HG03439 (cell line): ENCODE measurements around the gene DDX50.
A peak's percentile ranks its signal among the peaks of the same experiment; 100 is the strongest.
"Not testable (repeated sequence)": the region's sequence is repeated elsewhere in the genome, so short reads cannot be mapped to it uniquely, and the experiment has no call there.

Experiments used
- ATAC-seq: cut with Tn5 transposase; IDR thresholded peaks from one replicate; pipeline ENCODE4 v1.9.1; 2021; ENCODE audit warnings: mild to moderate bottlenecking, moderate library complexity; ENCODE audit not compliant: unreplicated experiment

The DDX50 gene

GRCh38 chr10:68899186-68899745 is 1.8 kb upstream of the DDX50 start:
- no peak for ATAC-seq

- ATAC-seq = no peak
Observed at GRCh38 chr10:68900427-68901104, 549 bp upstream of the DDX50 start.

GRCh38 chr10:68902382-68902781 is 1.3 kb downstream of the DDX50 start:
- ATAC-seq = no peak

GRCh38 chr10:68924593-68924992 is 23.5 kb downstream of the DDX50 start:
- no peak for ATAC-seq

GRCh38 chr10:68925489-68925888 is 24.4 kb downstream of the DDX50 start:
- no peak for ATAC-seq

- not testable (repeated sequence) for ATAC-seq
Observed at GRCh38 chr10:68929157-68929556, 28.0 kb downstream of the DDX50 start.

GRCh38 chr10:68929888-68930287 is 28.8 kb downstream of the DDX50 start:
- ATAC-seq = not testable (repeated sequence)

- ATAC-seq = not testable (repeated sequence)
Observed at GRCh38 chr10:68932860-68933259, 31.7 kb downstream of the DDX50 start.

- no peak for ATAC-seq
Observed at GRCh38 chr10:68934994-68935393, 33.9 kb downstream of the DDX50 start.

- no peak for ATAC-seq
Observed at GRCh38 chr10:68938117-68938516, 37.0 kb downstream of the DDX50 start.

GRCh38 chr10:68938884-68939283 is 37.8 kb downstream of the DDX50 start:
- ATAC-seq = no peak

- not testable (repeated sequence) for ATAC-seq
Observed at GRCh38 chr10:68940917-68941316, 39.8 kb downstream of the DDX50 start.

GRCh38 chr10:68950598-68950997 is 49.5 kb downstream of the DDX50 start:
- no peak for ATAC-seq

GRCh38 chr10:68954904-68955303 is 53.8 kb downstream of the DDX50 start:
- no peak for ATAC-seq

- ATAC-seq = peak; percentile 9
Observed at GRCh38 chr10:68955355-68955831, 54.3 kb downstream of the DDX50 start.

- ATAC-seq = peak; percentile 80
Observed at GRCh38 chr10:68955832-68956532, 54.9 kb downstream of the DDX50 start, which contains the start of gene DDX21. TSS of gene DDX21 (plus strand) at chr10:68956170. CDS start at chr10:68956226, 56 bp downstream.

- ATAC-seq = no peak
Observed at GRCh38 chr10:68957284-68957615, 56.1 kb downstream of the DDX50 start.

- no peak for ATAC-seq
Observed at GRCh38 chr10:68957654-68958053, 56.5 kb downstream of the DDX50 start.

- no peak for ATAC-seq
Observed at GRCh38 chr10:68959695-68960527, 58.8 kb downstream of the DDX50 start.

- ATAC-seq = no peak
Observed at GRCh38 chr10:68963151-68963550, 62.0 kb downstream of the DDX50 start.

GRCh38 chr10:68973975-68974374 is 72.9 kb downstream of the DDX50 start:
- ATAC-seq = no peak
